Activated CD4-positive, alpha-beta T cell treated with anti-CD3 and anti-CD28 coated beads, Interleukin-2, amount 50 U/mL, for 16 hours (primary cell): ENCODE measurements around the gene RAB30.
"Not testable (repeated sequence)": the region's sequence is repeated elsewhere in the genome, so short reads cannot be mapped to it uniquely, and the experiment has no call there.

ENCODE experiments used
- DNase-seq: peaks from one replicate; pipeline ENCODE4 v3.0.0-alpha.2; 2020

The RAB30 gene

DNA sequence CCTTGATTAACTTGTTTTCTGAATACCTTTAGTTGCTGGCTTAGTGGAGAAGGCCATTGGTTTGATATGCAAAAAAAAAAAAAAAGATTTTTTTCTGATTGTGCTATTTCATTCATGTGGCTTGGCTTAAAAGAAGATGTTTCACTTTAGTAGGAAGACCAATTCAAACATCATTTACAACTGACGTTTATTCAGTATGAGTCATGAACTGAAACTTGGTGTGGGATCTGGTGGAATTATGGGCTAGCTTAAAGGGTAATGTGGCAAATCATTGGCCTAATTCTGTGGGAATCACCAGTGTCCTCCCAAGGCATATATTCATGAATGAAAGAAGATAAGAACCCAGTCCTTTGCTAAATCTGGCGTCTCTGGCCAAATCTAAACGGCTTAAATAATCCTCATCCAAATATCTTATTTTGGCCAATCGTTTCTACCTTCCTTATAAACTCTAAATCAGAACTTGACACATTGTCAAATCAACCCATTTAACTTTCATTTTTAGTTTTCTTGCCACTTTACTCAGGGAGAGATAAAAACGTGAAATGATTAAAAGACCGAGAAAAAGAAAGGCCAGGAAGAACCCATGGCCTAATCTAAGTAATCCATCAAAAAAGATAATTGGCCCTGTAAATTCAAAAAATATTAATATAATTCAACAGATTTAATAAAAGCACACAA, 93.1 kb downstream of the RAB30 start:
- peak; percentile 74 for DNase-seq

DNA sequence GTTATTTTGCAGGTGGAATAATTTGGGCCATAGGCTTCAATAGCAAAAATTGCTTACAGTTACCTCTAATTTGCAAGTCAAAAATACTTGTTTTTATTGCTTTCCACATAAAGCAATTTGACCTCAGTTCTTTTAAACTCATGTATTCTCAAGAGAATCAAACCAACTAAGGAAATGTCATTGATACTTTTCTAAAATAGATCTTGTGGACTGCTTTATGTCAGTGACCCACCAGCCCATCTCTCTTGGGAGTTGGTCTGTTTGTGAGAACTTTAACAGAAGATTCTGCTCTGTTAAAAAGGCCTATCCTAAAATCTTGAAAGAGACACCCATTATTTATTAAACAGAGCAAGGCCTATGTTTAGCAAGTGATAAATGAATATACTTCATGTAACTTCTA, 94.9 kb downstream of the RAB30 start:
- no peak for DNase-seq

DNA sequence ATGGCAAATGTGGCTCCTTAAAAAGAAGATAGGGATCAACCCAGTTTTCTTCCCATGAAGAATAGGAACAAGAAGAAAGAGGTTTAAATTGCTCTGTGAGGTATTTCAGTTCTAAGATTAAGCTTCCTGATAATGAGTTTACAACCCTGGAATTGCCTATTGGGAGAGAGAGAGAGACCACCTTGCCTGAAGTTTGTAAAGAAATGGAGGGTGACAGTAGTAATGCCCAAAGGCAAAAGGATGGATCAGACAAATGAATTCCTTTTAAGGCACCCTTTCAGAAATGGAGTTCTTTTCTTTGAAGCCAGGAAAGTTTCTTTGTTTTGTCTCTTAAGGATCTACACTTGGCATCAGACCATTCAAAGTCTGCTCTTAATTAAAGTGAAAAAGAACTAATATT, 95.8 kb downstream of the RAB30 start:
- no peak for DNase-seq

DNA sequence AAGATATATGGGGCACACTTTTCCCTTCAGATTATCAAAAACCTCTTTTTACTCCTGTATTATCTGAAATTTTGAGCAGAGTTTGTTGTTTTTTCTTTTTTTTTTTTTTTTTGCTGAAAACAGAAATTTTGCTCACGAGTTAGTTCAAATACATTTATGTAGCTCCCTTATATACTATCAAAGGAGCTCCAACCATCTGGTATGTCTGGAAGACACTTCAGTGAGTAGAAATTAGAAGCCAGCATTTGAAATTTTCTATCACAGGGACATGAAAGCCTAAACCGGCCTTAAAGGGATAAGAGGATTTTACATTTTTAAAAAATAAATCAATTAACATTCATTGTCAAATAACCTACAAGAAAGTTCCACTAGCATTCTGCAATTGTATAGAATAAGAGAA, 96.8 kb downstream of the RAB30 start:
- no peak for DNase-seq

DNA sequence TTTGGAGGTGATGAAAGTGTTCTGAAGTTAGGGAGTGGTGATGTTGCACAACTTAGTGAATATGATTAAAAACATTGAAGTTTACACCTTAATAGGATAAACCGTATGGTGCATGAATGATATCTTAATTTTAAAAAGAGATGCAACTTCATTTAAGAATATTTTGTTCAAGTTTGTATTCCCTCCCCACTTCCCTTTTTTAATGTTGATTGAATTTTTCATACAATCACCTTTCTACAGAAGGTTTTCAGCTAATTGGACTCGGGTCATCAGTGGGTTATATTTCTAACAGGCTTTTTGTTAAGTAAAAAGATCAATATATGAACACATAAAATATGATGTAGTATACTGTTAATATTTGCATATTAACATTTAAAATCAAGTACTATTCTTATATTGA, 97.6 kb downstream of the RAB30 start:
- no peak for DNase-seq

DNA sequence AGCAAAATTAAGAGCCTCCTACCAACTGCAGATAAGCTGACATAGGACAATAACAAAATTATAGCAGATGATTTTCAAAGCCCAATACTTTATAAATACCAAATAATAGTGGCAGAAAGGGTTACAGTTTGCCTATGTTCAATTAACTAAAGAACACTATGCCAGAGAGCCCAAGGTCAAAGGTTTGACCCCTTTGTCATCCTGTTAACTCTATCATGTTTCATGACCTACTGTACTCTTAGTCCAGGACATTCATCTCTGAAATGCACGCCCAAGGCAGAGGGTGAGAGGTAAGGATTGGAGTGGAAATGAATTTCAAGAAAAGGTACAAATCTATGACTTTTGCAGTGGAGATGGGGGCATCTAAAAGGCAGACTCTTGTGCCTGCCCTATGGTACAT, 99.6 kb downstream of the RAB30 start:
- DNase-seq = no peak

DNA sequence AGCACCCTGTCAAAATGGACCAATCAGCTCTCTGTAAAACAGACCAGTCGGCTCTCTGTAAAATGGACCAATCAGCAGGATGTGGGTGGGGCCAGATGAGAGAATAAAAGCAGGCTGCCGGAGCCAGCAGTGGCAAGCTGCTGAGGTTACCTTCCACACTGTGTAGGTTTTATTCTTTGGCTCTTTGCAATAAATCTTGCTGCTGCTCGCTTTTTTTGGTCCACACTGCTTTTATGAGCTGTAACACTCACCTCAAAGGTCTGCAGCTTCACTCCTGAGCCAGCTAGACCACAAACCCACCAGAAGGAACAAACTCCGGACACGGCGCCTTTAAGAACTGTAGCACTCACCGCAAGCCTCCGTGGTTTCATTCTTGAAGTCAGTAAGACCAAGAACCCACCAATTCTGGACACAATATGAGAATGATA, 100.2 kb downstream of the RAB30 start:
- peak; percentile 70 for DNase-seq

DNA sequence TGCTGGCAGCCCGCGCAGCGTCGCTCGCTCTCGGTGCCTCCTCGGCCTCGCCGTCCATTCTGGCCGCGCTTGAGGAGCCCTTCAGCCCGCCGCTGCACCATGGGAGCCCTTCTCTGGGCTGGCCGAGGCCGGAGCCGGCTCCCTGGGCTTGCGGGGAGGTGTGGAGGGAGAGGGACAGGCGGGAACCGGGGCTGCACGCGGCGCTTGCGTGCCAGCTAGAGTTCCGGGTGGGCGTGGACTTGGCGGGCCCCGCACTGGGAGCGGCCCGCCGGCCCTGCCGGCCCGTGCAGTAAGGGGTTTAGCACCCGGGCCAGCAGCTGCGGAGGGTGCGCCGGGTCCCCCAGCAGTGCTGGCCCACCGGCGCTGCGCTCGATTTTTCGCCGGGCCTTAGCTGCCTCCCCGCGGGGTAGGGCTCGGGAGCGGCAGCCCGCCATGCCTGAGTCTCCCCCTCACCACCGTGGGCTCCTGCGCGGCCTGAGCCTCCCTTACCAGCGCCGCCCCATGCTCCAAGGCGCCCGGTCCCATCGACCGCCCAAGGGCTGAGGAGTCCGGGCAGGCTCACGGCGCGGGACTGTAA, 101.1 kb downstream of the RAB30 start:
- not testable (repeated sequence) for DNase-seq

DNA sequence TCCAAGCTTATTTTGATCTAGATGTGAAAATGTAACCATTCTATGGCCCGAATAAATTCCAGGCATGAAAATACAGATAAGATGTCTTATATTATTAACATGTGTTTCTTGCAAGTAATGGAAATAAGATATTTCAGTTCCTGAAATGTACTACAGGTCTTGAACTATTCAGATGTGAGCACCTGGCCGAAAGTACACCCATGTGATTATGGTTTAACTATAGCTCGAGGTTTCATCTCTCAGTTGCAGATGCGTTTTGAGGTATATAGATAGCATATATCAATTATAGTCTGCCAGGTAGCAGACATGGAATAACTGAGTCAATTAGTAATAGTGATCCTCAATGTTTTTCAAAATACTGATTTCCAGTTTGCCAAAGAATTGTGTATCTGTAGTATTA, 101.9 kb downstream of the RAB30 start:
- no peak for DNase-seq

DNA sequence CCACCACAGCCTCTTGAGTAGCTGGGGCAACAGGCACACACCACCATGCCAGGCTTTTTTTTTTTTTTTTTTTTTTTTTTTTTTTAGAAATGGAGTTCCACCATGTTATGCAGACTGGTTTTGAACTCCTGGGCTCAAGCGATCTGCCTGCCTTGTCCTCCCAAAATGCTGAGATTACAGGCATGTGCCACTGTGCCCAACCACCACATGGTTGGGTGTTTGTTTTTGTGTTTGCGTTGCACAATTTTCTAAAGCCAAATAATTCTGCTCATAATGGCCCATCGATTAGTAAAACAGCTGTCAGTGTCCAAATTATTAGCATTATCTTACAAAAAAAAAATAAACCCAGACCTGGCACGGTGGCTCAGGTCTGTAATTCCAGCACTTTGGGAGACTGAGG, 104.3 kb downstream of the RAB30 start:
- DNase-seq = no peak

DNA sequence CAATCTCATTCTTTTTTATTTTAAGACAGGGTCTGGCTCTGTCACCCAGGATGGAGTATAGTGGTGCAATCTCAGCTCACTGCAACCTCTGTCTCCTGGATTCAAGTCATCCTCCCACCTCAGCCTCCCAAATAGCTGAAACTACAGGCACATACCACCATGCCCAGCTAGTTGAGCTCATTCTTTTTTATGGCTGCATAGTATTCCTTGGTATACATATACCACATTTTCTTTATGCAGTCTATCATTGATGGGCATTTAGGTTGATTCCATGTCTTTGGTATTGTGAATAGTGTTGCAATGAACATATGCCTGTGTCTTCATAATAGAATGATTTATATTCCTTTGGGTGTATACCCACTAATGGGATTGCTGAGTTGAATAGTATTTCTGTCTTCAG, 109.7 kb downstream of the RAB30 start:
- not testable (repeated sequence) for DNase-seq

DNA sequence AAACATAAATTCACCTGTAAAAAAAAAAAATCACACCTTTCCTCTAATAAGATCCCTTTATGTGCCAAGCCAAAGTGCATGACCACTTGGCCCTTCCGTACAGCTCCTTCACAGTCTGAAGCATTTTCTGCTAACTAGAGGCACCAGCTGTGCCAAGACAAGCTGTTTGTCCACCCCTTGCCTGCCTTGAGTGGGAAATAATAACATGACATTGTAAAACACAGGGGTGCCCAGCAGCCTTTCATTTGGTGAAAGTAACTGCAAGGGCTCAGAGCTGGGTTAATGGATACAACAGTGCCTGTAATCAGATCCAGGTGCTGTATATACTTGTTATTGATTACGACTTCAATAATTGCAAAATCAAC, 110.9 kb downstream of the RAB30 start:
- DNase-seq = no peak

DNA sequence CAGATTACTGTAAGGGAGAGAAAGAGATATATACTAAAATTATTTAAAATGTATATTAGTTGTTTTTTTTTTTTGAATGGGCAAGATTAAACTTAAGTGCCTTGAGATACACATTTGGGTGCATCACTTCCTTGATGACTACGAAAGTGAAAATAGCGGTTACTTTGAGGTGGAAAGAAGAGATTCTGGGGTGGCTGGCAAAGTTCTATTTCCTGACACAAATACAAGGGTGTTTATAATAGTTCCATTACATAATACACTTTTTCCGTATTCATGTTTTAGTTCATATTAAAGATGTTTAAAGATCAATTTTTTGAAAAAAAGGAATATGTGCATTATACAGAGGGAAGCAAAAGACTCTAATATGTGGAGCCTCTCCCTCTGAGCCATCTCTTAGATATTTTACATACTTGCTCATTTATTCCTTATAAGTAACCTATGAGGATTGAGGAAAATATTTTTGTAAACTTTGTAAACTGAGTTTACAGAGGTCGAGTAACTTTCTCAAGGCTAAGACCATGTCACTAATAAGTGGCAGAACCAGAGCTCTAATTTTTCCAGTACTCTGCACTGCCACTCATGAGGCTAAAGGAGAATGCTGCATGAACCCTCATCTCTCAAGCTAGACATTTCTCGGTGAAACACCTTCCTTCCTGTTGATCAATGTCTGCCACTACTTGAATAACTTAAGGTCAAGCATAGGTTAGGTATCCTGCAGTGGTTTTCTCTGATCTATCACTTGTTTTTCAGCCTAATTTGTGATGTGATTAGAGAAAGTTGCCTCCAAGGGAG, 111.5 kb downstream of the RAB30 start:
- DNase-seq = peak; percentile 81

DNA sequence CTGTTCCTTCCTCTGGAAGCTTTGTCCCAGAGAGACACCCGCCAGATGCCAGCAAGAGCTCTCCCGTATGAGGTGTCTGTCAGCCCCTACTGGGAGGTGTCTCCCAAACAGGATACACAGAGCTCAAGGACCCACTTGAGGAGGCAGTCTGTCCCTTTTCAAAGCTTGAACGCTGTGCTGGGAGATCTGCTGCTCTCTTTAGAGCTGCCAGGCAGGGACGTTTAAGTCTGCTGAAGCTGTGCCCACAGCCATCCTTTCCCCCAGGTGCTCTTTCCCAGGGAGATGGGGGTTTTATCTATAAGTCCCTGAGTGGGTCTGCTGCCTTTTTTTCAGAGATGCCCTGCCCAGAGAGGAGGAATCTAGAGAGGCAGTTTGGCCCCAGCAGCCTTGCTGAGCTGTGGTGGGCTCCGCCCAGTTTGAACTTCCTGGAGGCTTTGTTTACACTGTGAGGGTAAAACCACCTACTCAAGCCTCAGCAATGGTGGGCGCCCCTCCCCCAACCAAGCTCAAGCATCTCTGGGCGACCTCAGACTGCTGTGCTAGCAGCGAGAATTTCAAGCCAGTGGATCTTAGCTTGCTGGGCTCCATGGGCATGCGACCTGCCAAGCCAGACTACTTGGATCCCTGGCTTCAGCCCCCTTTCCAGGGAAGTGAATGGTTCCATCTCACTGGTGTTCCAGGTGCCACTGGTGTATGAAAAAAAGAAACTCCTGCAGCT, 115.8 kb downstream of the RAB30 start:
- DNase-seq = peak; percentile 41

DNA sequence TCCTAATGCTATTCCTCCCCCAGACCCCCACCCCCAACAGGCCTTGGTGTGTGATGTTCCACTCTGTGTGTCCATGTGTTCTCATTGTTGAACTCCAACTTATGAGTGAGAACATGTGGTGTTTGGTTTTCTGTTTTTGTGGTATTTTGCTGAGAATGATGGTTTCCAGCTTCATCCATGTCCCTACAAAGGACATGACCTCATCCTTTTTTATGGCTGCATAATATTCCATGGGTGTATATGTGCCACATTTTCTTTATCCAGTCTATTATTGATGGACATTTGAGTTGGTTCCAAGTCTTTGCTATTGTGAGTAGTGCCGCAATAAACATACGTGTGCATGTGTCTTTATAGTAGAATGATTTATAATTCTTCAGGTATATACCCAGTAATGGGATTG, 121.2 kb downstream of the RAB30 start:
- DNase-seq = not testable (repeated sequence)

DNA sequence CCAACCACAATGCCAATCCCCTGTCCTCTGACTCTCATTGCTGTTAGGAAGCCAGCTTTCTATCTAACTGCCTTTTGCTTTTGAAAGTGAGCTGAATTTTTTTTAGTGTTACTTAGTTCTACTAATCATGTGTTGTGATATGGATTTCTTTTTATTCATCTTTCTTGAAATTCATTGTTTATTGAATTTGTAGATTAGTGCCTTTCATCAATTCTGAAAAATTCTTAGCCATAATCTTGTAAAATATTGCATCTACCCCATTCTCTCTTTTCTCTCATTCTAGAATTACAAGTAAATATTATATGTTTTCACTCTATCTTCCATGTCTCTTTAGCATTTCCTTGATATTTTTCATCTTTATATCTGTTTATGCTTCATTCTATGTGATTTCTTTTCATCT, 122.3 kb downstream of the RAB30 start:
- no peak for DNase-seq

DNA sequence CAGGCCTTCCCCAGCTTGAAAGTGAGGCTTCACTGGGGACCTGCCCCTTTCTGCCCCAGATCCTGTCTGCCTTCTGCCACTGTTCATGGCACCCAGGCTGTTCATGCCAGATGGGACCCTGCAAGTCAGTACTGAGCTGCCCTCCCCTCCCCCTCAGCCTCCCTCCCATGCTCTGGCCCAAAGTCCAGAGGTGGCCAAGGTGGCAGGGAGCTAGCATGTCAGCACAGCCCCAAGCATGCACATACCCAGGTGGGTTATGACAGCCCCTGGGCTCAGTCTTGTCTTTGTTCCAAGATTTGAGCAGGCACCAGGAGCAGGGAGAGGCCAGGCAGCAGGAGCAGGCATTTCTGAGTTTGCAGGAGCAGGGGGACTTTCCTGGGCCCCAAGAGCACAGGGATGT, 126.0 kb downstream of the RAB30 start:
- no peak for DNase-seq

DNA sequence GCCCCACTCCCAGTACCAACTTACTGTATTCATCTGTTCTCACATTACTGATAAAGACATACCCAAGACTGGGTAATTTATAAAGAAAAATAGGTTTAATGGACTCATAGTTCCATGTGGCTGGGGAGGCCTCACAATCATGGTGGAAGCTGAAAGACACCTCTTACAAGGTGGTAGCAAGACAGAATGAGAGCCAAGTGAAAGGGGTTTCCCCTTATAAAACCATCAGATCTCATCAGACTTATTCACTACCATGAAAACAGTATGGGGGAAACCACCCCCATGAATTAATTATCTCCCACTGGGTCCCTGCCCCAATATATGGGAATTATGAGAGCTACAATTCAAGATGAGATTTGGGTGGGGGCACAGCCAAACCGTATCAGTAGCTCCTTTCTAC, 126.7 kb downstream of the RAB30 start:
- not testable (repeated sequence) for DNase-seq

DNA sequence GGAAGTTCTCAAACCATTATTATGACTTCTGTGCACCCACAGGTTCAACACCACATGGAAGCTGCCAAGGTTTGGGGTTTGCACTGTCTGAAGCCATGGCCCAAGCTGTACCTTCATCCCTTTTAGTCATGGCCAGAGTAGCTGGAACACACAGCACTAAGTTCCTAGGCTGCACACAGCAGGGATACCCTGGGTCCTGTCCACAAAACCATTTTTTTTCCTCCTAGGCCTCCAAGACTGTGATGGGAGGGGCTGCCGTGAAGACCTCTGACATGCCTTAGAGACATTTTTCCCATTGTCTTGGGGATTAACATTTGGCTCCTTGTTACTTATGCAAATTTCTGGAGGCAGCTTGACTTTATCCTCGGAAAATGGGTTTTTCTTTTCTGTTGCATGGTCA, 127.5 kb downstream of the RAB30 start:
- DNase-seq = no peak

DNA sequence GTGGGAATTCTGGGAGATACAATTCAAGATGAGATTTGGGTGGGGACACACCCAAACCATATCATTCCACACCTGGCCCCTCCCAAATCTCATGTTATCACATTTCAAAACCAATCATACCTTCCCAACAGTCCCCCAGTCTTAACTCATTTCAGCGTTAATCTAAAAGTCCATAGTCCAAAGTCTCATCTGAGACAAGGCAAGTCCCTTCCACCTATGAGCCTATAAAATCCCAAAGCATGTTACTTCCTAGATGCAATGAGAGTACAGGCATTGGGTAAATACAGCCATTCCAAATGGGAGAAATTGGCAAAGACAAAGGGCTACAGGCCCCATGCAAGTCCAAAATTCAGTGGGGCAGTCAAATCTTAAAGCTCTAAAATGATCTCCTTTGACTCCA, 128.3 kb downstream of the RAB30 start:
- DNase-seq = not testable (repeated sequence)

DNA sequence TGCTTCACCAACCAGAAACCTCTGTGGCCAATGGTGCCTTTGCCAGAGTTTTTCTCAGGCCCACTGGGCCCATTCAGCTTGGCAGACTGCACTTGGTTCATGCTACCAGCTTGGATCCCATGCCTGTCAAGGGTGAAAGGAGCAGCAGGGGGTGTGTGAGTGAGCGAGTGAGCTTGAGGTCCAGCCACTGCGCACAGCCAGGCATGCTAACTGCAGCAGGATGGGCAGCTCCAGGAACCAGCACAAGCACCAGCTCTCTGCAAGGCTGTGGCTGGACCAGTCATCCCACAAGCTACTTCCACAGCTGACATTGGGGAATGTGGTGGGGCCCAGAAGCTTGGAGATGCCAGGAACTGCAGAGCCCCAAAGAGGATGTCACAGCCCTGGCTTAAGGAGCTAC, 129.3 kb downstream of the RAB30 start:
- no peak for DNase-seq

DNA sequence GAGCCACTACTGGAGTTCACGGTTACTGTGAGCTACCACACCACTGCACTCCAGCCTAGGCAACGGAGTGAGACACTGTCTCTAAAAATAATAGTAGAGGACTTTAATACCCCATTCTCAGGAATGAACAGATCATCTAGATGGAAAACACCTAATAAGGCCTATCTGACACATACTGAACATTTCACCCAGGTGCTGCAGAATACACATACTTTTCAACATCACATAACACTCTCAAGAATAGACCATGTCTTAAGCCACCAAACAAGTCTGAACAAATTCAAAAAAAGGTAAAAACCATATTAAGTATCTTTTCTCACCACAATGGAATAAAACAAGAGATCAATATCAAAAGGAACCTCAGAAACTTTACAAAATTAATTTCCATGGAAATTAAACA, 132.2 kb downstream of the RAB30 start:
- no peak for DNase-seq

DNA sequence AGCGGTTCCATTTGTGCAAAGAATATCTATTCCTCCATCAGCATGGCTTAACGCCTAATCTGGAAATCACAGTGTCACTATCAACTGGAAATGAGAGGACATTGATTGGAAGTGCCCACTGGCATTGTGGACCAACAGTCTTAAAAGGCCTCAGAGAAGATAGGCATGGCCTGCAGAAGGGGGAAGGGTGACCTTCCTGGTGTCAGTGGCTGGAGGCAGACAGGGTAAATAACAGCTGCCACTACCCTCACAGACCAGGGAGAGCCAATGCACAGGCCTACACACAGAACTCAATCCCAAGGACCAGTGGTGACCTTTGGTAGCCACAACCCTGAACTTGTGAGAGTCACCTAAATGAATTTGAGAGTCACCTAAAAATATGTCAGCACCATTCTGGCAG, 134.1 kb downstream of the RAB30 start:
- no peak for DNase-seq

DNA sequence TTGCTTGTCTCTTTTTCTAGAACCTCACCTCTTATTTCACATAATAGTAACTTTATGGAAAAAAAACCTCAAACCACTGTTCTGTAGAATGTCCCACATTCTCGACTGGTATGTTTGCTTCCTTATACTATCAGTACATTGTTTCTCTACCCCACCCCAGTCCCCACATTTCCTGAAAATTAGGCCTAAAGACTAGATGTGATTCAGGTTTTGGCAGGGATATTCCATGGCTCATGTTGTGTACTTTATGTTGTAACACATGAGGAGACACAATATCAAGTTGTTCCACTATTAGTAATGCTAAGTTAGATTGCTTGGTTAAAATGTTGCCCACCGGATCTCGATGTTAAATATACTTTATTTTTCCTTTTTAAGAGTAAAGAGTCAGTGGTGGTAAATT, 135.4 kb downstream of the RAB30 start:
- DNase-seq = no peak
